ENCODE measurements around the gene CCL25.

- TF ChIP-seq CTCF (IDR thresholded peaks at IDR 0.05) (no peak), POLR2A (IDR thresholded peaks at IDR 0.05) (no peak), EP300 (IDR thresholded peaks at IDR 0.05) (no peak)
Observed at GRCh38 chr19:8057545-8058270, 5.1 kb downstream of the CCL25 start.

Measured in ovary (tissue), 3 donors.